Loucy (cell line): ENCODE results near the gene EXD2.
"Not testable (repeated sequence)": the region's sequence is repeated elsewhere in the genome, so short reads cannot be mapped to it uniquely, and the experiment has no call there.

Experiments used
- H2AFZ ChIP-seq: fragments of 200-600 bp; sonication (generic); 2 replicates; pipeline ENCODE4 v1.6.0; 2016; ENCODE audit warnings: antibody characterized with exemption, mild to moderate bottlenecking, low read length, moderate library complexity
- H3F3A ChIP-seq: fragments of 200-600 bp; 2 replicates; pipeline ENCODE4 v1.6.0; 2016; ENCODE audit warnings: antibody characterized with exemption, low read depth, mild to moderate bottlenecking
- H3K27me3 ChIP-seq: fragments of 200-600 bp; sonication (generic); 2 replicates; pipeline ENCODE4 v1.6.1; 2014; ENCODE audit warnings: low read length, mild to moderate bottlenecking; ENCODE audit not compliant: insufficient read depth, poor library complexity, severe bottlenecking
- H3K36me3 ChIP-seq: fragments of 200-600 bp; sonication (generic); 2 replicates; pipeline ENCODE4 v1.6.1; 2016; ENCODE audit warnings: low read length; ENCODE audit not compliant: insufficient read depth
- H3K4me1 ChIP-seq: fragments of 200-600 bp; sonication (generic); 2 replicates; pipeline ENCODE4 v1.5.1; 2014; ENCODE audit warnings: low read length, mild to moderate bottlenecking; ENCODE audit not compliant: insufficient read depth, poor library complexity, severe bottlenecking
- H3K4me2 ChIP-seq: fragments of 200-600 bp; sonication (generic); 2 replicates; pipeline ENCODE4 v1.6.0; 2014; ENCODE audit warnings: antibody characterized with exemption, low read length, low read depth, mild to moderate bottlenecking; ENCODE audit not compliant: poor library complexity, severe bottlenecking
- H3K4me3 ChIP-seq: fragments of 200-600 bp; sonication (generic); 2 replicates; pipeline ENCODE4 v1.5.1; 2014; ENCODE audit warnings: low read length, mild to moderate bottlenecking, mixed read lengths; ENCODE audit not compliant: poor library complexity, severe bottlenecking
- H3K79me2 ChIP-seq: fragments of 200-600 bp; sonication (generic); 2 replicates; pipeline ENCODE4 v1.6.1; 2014; ENCODE audit warnings: low read length; ENCODE audit not compliant: insufficient read depth
- H3K9ac ChIP-seq: fragments of 200-600 bp; sonication (generic); 2 replicates; pipeline ENCODE4 v1.6.0; 2014; ENCODE audit warnings: mild to moderate bottlenecking, low read depth, low read length, moderate library complexity; ENCODE audit not compliant: poor library complexity, severe bottlenecking
- H3K9me2 ChIP-seq: fragments of 200-600 bp; sonication (generic); replicated peaks from 2 replicates; pipeline ENCODE4 v1.6.1; 2016; ENCODE audit warnings: low read depth, low read length, mixed read lengths
- H3K9me3 ChIP-seq: fragments of 200-600 bp; sonication (generic); 2 replicates; pipeline ENCODE4 v1.6.1; 2014; ENCODE audit warnings: mild to moderate bottlenecking, antibody characterized with exemption, low read length, low read depth; ENCODE audit not compliant: insufficient read depth
- H4K20me1 ChIP-seq: fragments of 200-600 bp; sonication (generic); 2 replicates; pipeline ENCODE4 v1.6.0; 2014; ENCODE audit warnings: antibody characterized with exemption, low read length, mild to moderate bottlenecking; ENCODE audit not compliant: insufficient read depth, poor library complexity, severe bottlenecking
- CTCF ChIP-seq: fragments of 200-600 bp; sonication (generic); conservative IDR thresholded peaks from 2 replicates; pipeline ENCODE4 v1.5.1; 2014; ENCODE audit warnings: mild to moderate bottlenecking, antibody characterized with exemption, low read length
- EZH2phosphoT487 ChIP-seq: fragments of 200-600 bp; IDR thresholded peaks from 2 replicates; pipeline ENCODE4 v1.6.1; 2018; ENCODE audit warnings: antibody characterized with exemption, mild to moderate bottlenecking, moderate library complexity, borderline replicate concordance

The EXD2 gene

GRCh38 chr14:69275331-69275730 is 84.0 kb downstream of the EXD2 start:
- Histone ChIP-seq H3K9ac (no peak overlapping the region), H3K27me3 (no peaks in the 10 kb centered on the region), H2AFZ (no peak overlapping the region), H3K4me2 (no peak overlapping the region), H3K4me3 (no peak overlapping the region), H4K20me1 (no peaks in the 10 kb centered on the region), H3K4me1 (no peaks in the 10 kb centered on the region), H3K79me2 (no peaks in the 10 kb centered on the region), H3F3A (no peaks in the 10 kb centered on the region), H3K9me2 (no peaks in the 10 kb centered on the region), H3K36me3 (no peaks in the 10 kb centered on the region), H3K9me3 (no peaks in the 10 kb centered on the region)
- TF ChIP-seq EZH2phosphoT487: no peak
- no peak for TF ChIP-seq CTCF

GRCh38 chr14:69277356-69277755 is 86.1 kb downstream of the EXD2 start:
- H3K4me1 ChIP-seq, H3K79me2 ChIP-seq, H3F3A ChIP-seq, H3K9me2 ChIP-seq, H3K27me3 ChIP-seq, H3K9me3 ChIP-seq, H2AFZ ChIP-seq, H4K20me1 ChIP-seq, H3K4me2 ChIP-seq, H3K4me3 ChIP-seq, H3K9ac ChIP-seq, H3K36me3 ChIP-seq: not testable (repeated sequence)

GRCh38 chr14:69280746-69281291 is 89.5 kb downstream of the EXD2 start:
- H3K4me2 ChIP-seq: no peak overlapping the region
- H3K9me3 ChIP-seq: no peaks in the 10 kb centered on the region
- no peak overlapping the region for H3K9ac ChIP-seq
- H3K27me3 ChIP-seq: no peaks in the 10 kb centered on the region
- H3K79me2 ChIP-seq: no peaks in the 10 kb centered on the region
- no peak overlapping the region for H2AFZ ChIP-seq
- H3K36me3 ChIP-seq: no peaks in the 10 kb centered on the region
- H3F3A ChIP-seq: no peaks in the 10 kb centered on the region
- H3K4me3 ChIP-seq: no peak overlapping the region
- TF ChIP-seq CTCF (no peak), EZH2phosphoT487 (no peak)
- H3K4me1 ChIP-seq: no peaks in the 10 kb centered on the region
- no peaks in the 10 kb centered on the region for H3K9me2 ChIP-seq
- no peaks in the 10 kb centered on the region for H4K20me1 ChIP-seq

GRCh38 chr14:69281450-69282169 is 90.3 kb downstream of the EXD2 start:
- Histone ChIP-seq H3K4me3 (no peak overlapping the region), H3K9me3 (no peaks in the 10 kb centered on the region), H3K4me2 (no peak overlapping the region), H3K36me3 (no peaks in the 10 kb centered on the region), H4K20me1 (no peaks in the 10 kb centered on the region), H2AFZ (no peak overlapping the region; the same call in 1 of the 2 replicates), H3F3A (no peaks in the 10 kb centered on the region), H3K79me2 (no peaks in the 10 kb centered on the region), H3K27me3 (no peaks in the 10 kb centered on the region), H3K4me1 (no peaks in the 10 kb centered on the region), H3K9me2 (no peaks in the 10 kb centered on the region), H3K9ac (no peak overlapping the region)
- TF ChIP-seq CTCF (no peak), EZH2phosphoT487 (no peak)
